ENCODE results near the gene USP2. TPM values are rescaled to one million over a fixed set of nuclear protein-coding genes. Genes with fewer than 3 reads are reported as not detected.

The USP2 gene, protein sequence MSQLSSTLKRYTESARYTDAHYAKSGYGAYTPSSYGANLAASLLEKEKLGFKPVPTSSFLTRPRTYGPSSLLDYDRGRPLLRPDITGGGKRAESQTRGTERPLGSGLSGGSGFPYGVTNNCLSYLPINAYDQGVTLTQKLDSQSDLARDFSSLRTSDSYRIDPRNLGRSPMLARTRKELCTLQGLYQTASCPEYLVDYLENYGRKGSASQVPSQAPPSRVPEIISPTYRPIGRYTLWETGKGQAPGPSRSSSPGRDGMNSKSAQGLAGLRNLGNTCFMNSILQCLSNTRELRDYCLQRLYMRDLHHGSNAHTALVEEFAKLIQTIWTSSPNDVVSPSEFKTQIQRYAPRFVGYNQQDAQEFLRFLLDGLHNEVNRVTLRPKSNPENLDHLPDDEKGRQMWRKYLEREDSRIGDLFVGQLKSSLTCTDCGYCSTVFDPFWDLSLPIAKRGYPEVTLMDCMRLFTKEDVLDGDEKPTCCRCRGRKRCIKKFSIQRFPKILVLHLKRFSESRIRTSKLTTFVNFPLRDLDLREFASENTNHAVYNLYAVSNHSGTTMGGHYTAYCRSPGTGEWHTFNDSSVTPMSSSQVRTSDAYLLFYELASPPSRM
- 0.48 to 0.79 TPM (median 0.68 TPM) in 5 replicates for total RNA-seq (2022; extraction: Qiagen RNA extraction; ENCODE audit: low read depth)

DNA sequence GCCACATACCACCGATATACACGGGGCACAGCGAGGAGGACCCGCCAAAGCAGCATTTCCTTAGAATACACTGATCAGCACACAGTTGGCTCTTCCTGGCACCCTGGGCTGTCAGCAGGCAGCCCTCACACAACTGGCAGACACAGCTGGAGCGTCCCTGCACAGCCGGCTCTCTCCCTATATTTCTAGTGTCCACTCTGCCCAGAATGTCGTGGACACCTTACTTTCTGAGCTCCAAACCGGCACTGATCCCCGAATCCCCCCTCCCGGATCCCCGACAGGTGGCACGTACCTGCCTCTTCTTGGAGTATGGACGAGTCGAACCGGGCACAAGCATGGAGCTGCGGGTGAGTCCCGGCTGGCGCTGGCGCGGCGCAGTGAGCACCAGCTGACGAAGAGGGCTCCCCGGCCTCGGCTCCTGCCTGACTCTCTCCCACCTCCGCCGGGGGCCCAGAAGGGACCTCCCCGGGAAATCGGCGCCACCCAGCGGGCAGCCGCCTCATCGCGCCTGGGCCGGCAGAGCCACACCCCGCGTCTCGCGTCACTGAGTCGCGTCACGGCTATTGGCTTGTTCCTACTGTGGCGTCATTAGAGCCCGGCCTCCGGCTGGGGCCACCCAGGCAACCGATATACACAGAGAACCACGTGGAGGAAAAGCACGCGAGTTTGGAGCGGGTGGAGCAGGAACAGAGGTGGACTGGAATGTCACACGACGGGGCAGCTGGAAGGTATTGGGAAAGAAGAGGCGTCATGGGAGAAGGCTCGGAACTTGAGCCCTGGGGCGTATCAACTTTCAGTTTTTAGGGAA is at the start of gene USP2:
Gene USP2 (minus strand): TSS at position 510 of the 808 bp plus-strand sequence. CDS start 8,210 bp downstream, outside the sequence.

DNA sequence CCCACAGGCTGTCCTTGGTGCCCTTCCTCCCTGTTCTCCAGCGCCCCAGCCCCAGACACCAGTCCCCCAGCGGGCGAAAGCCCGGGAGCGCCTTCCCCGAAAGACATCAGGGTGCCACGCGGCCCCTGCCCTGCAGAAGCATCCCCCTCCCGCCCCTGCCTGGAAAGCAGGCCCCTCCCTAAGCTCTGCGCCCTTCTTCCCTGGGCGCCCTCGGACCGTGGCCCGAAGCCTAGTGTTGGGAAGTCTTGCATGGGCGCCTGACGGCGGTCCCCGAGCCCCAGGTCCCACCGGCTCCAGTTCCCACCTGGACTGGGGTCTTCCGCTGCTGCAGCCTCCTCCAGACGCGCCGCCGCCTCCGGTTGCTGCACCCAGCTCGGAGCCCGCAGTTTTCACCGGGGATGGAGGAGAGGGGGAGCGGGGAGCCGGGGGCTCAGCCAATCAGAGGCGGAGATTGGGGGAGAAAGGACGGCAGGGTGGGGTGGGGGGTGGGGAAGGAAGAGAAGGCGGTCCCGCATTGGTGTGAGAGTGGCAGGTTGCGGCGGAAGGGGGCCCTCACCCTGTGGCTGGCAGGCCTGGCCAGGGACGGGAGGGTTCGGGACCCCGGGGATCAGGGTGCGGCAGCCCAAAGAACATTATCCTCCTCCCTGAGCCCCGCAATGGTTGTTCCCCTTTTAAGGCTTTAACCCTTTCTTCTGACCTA is 41.5 kb upstream of the USP2 start, which contains the start of gene THY1:
Gene THY1 (minus strand): TSS at position 364 of the 700 bp plus-strand sequence. CDS start 2,267 bp downstream, outside the sequence.

DNA sequence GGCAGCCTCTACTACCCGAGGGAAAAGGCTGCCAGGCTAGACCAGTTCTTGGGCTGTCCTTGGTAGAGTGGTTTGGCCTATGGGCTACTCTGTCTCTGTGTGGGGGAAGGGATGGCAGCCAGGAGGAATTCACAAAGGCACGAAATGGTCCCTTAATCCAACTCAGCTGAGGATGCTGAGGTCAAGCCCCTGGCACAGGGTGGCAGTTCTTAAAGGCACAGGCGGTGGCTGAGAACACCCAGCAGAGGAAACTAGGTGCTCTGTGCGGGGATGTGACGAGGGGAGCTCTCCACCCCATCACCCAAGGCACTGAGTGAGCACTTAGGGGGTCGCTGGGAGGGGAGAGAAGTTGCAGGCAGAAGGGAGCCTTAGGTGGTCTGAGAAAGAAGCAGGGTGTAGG is 34.9 kb downstream of the USP2 start, which contains the start of gene MFRP:
Gene MFRP (minus strand): TSS at position 101 of the 400 bp plus-strand sequence. CDS start 192 bp downstream, outside the sequence.

DNA sequence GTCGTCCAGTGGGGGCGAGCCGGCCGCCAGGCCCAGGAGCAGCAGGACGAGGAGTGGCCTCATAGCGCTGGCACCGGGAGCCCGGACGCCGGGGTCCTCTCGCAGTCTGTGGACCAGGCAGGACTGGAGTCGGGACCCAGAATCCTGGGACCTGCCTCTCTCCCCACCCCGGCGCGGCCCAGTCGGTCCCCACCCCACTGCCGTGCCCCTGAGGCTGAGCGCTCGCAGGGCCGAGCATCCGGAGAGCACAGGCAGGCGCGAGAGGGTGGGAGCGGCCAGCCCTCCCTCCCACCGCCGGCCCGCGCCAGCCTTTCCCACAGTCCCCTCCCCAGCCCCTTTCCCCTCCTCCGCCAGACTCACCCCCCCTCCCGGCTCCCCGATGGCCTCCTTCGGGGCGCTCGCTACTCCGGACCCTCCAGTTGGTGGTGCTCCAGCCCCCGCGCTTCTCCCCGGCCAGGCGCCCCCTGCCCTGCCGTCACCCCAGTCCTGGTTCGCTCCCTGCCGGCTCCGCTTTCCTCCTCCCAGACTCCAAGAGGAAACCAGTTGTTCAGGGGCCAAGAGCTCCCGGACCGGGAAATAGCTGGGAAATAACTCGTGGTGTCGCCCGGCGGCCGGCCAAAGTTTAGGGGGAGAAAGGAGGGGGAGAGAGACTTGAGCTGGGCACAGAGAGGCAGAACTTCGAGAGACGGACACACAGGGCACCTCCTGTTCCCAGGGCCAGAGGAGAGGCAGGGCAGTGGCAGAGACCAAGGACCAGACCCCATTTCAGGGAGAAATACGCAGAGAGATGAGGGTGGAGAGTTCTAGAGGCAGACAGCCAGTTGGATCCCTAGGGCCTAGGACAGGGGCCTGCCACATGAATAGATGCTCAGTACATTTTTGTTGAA is 40.9 kb downstream of the USP2 start, which contains the start of gene C1QTNF5:
Gene C1QTNF5 (minus strand): TSS at position 549 of the 887 bp plus-strand sequence. CDS start 486 bp downstream, at position 63.

DNA sequence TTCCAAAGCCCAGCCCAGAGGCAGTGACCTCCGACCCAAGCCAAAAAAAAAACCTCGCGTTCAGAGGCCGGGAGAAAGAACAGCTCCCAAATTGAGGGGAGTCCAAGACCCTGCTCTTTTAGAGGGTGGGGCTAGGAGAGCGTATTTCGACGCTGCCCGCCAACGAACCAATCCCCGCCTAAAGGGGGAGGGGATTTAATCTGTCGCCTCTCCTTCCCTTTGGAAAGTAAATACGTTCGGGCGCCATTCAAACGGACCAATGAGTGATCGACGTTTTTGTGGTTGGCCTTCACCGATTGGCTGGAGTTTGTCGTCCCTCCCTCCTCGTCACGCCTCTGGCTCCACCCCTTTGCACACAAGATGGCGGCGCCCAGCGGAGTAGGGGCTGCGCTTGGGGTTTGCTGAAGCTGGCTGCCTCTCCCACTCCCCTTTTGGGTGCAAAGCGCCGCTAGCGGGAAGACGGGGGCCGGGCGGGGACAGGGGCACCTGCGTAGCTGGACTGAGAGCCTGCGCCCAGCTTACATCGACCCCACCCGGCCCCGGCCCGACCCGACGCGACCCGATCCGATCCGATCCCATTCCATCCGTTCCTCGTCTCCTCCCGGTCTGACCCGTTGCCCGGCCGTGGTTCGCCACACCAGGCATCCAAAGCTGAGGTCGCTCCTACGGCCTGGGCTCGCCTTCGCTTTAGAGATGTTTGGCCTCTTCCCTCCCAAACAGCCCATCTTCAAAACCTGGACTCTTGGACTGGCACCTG is 47.1 kb downstream of the USP2 start, which contains the start of gene RNF26:
Gene RNF26 (plus strand): TSS at position 354 of the 757 bp plus-strand sequence. CDS start 596 bp downstream, outside the sequence.

DNA sequence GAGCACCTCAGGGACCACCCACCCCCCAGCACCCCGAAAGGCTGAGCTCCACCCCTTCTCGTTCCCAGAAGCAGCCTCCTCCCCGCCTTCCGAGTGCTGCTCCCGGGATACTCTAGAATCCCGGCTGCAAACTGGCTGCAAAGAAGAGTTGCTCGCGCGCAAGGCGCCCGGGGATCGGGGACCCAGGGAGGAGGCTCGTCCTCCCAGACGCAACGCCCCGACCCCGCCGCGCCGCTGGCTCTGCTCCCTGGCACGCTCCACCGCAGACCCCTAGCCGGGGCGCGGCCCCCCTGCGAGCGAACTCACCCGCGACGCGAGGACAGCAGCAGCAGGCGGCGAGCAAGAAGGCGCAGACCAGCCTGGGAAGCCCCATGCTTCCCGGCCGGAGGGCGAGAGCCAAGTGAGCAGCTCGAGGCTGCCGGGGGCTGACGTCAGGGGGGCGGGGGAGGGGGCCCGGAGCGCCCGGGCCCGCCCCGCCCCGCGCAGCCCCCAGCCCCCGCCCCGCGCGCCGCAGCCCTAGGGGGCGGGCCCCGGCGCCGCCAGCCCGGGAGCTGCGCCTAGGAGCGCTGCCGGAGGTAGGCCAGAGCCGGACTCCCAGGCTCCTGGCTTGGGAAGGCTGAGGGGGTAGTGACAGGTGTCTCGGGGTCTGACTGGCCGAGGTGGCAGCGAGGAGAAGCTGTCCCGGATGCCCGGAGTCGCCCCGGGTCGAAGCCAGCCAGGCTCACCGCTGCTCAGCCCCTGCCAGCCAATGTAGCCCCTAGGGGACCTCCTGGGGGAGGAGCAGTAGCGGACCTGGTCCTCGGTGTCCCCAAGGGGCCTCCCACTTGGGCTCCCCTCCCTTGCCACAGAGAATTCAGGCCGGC is 64.5 kb downstream of the USP2 start, which contains the start of gene MCAM:
Gene MCAM (minus strand): TSS at position 402 of the 863 bp plus-strand sequence. CDS start 29 bp downstream, at position 373.

Other genes starting within 250 kb of the USP2 start
- 0.24 to 0.37 TPM (median 0.30 TPM) in 5 replicates for gene ABCG4, start 232.6 kb downstream of the USP2 start, total RNA-seq (2022; extraction: Qiagen RNA extraction; ENCODE audit: low read depth)
- gene NLRX1, start 213.0 kb downstream of the USP2 start, total RNA-seq (2022; extraction: Qiagen RNA extraction; ENCODE audit: low read depth) = 9.2 to 11.5 TPM (median 10.2 TPM) in 5 replicates
- 0.08 to 0.34 TPM (median 0.30 TPM) in 3 of 5 replicates, not detected in the others for gene NHERF4, start 196.2 kb downstream of the USP2 start, total RNA-seq (2022; extraction: Qiagen RNA extraction; ENCODE audit: low read depth)
- gene CBL, start 175.4 kb downstream of the USP2 start, total RNA-seq (2022; extraction: Qiagen RNA extraction; ENCODE audit: low read depth) = 5.4 to 9.4 TPM (median 8.4 TPM) in 5 replicates
- gene MCAM, start 64.6 kb downstream of the USP2 start, total RNA-seq (2022; extraction: Qiagen RNA extraction; ENCODE audit: low read depth) = 9.2 to 12.5 TPM (median 11.6 TPM) in 5 replicates
- 29.4 to 37.4 TPM (median 34.2 TPM) in 5 replicates for gene RNF26, start 47.2 kb downstream of the USP2 start, total RNA-seq (2022; extraction: Qiagen RNA extraction; ENCODE audit: low read depth)
- gene C1QTNF5, start 40.8 kb downstream of the USP2 start, total RNA-seq (2022; extraction: Qiagen RNA extraction; ENCODE audit: low read depth) = not detected in 5 replicates
- gene MFRP, start 35.0 kb downstream of the USP2 start, total RNA-seq (2022; extraction: Qiagen RNA extraction; ENCODE audit: low read depth) = not detected in 5 replicates
- 8.9 to 17.2 TPM (median 13.7 TPM) in 5 replicates for gene THY1, start 41.5 kb upstream of the USP2 start, total RNA-seq (2022; extraction: Qiagen RNA extraction; ENCODE audit: low read depth)

All from A549 treated with GW870086 at 1 μM for 4 hours (cell line).